Activated CD4-positive, alpha-beta T cell treated with anti-CD3 and anti-CD28 coated beads for 36 hours (primary cell): ENCODE results near the gene NOXA1. TPM values are rescaled to one million over a fixed set of nuclear protein-coding genes. Genes with fewer than 3 reads are reported as not detected.
A peak's percentile ranks its signal among the peaks of the same experiment; 100 is the strongest.
"Not testable (repeated sequence)": the region's sequence is repeated elsewhere in the genome, so short reads cannot be mapped to it uniquely, and the experiment has no call there.

Experiments
- ATAC-seq: fragments of 200-7000 bp; cut with Tn5 transposase; one replicate; pipeline ENCODE4 v1.10.0; 2021; ENCODE audit warnings: mild to moderate bottlenecking, moderate library complexity
- CTCF ChIA-PET: fragments of 350-600 bp; sonication (Branson Sonifier 250); formaldehyde crosslinking; loops from one replicate; lab custom pipeline; 2021; ENCODE audit warnings: antibody characterized with exemption; lab: Charles Lee
- POLR2A ChIA-PET: fragments of 350-600 bp; sonication (Branson Sonifier 250); formaldehyde crosslinking; loops from one replicate; lab custom pipeline; 2021; ENCODE audit warnings: antibody characterized with exemption, inconsistent platforms; lab: Charles Lee
- DNase-seq: peaks from one replicate; pipeline ENCODE4 v3.0.0-alpha.2; 2020
- H3K27ac Mint-ChIP-seq: one replicate; pipeline ENCODE4 v1.8.0; 2021; ENCODE audit warnings: mixed read lengths
- H3K27me3 Mint-ChIP-seq: one replicate; pipeline ENCODE4 v1.8.0; 2021; ENCODE audit warnings: mixed read lengths
- H3K36me3 Mint-ChIP-seq: one replicate; pipeline ENCODE4 v1.8.0; 2021; ENCODE audit warnings: low read depth, mixed read lengths
- H3K4me1 Mint-ChIP-seq: one replicate; pipeline ENCODE4 v1.8.0; 2021; ENCODE audit warnings: mixed read lengths
- H3K4me3 Mint-ChIP-seq: one replicate; pipeline ENCODE4 v1.8.0; 2021; ENCODE audit warnings: mild to moderate bottlenecking, moderate library complexity, mixed read lengths
- H3K9me3 Mint-ChIP-seq: one replicate; pipeline ENCODE4 v1.8.0; 2021; ENCODE audit warnings: low read depth, mixed read lengths
- intact Hi-C, 2 experiments: fragments of 100-400 bp; cut with DNase I in 1 of 2; cut with micrococcal nuclease in 1 of 2; formaldehyde crosslinking; loops; one replicate each; pipeline versions ENCODE4 v1.14.2 to v1.15.1; 2022 to 2024; cut with DNase I, micrococcal nuclease
- total RNA-seq, 2 experiments: library from RNA; stranded (reverse); gene quantifications; one replicate each; pipeline ENCODE4 v1.2.3, GENCODE V29; 2021

Gene NOXA1
- total RNA-seq, 2 experiments from 2014 or later: 0.97 to 1.7 TPM

- POLR2A ChIA-PET: no interaction called here
- intact Hi-C loops: loop anchor here in 1 of 2 experiments (10.0 kb wide), 1 partner anchor 154 kb away; no protein-coding TSS in a partner anchor
- DNase-seq (no peak), ATAC-seq (no peak)
- CTCF ChIA-PET: no interaction called here
- H3K4me3 Mint-ChIP-seq: no peak overlapping the region
- H3K36me3 Mint-ChIP-seq: peaks cover 18% of the 10 kb centered on the region
- H3K27ac Mint-ChIP-seq: no peak overlapping the region
- H3K9me3 Mint-ChIP-seq: no peaks in the 10 kb centered on the region
- H3K27me3 Mint-ChIP-seq: no peaks in the 10 kb centered on the region
- peaks cover 31% of the 10 kb centered on the region for H3K4me1 Mint-ChIP-seq
Observed at GRCh38 chr9:137449081-137449844, 26.1 kb downstream of the NOXA1 start.

- intact Hi-C loops: loop anchor here (10.0 kb wide), 2 partner anchors 155 to 1205 kb away; partner anchors contain the start of gene QSOX2 (in 1 of the 2)
- Mint-ChIP-seq H3K27ac (peak overlapping the region; percentile 19), H3K4me3 (no peak overlapping the region), H3K9me3 (no peaks in the 10 kb centered on the region), H3K4me1 (peaks cover 38% of the 10 kb centered on the region), H3K36me3 (peaks cover 26% of the 10 kb centered on the region), H3K27me3 (no peaks in the 10 kb centered on the region)
- peak; percentile 49 for DNase-seq
- POLR2A ChIA-PET: no interaction called here
- CTCF ChIA-PET: no interaction called here
- no peak for ATAC-seq
Observed at GRCh38 chr9:137449931-137450538, 26.8 kb downstream of the NOXA1 start.

GRCh38 chr9:137450539-137451222 is 27.5 kb downstream of the NOXA1 start:
- H3K27me3 Mint-ChIP-seq, ATAC-seq, H3K4me3 Mint-ChIP-seq, CTCF ChIA-PET, POLR2A ChIA-PET, DNase-seq, H3K27ac Mint-ChIP-seq, H3K9me3 Mint-ChIP-seq: not testable (repeated sequence)
- Mint-ChIP-seq H3K36me3 (peaks cover 28% of the 10 kb centered on the region), H3K4me1 (peaks cover 33% of the 10 kb centered on the region)
- intact Hi-C loops: loop anchor here in 1 of 2 experiments (10.0 kb wide), 1 partner anchor 1206 kb away; the partner anchor contains the start of gene QSOX2

GRCh38 chr9:137451264-137452005 is 28.2 kb downstream of the NOXA1 start:
- intact Hi-C loops: loop anchor here in 1 of 2 experiments (10.0 kb wide), 1 partner anchor 1207 kb away; the partner anchor contains the start of gene QSOX2
- ATAC-seq, H3K4me3 Mint-ChIP-seq, H3K27ac Mint-ChIP-seq, H3K27me3 Mint-ChIP-seq, DNase-seq, H3K9me3 Mint-ChIP-seq, CTCF ChIA-PET, POLR2A ChIA-PET: not testable (repeated sequence)
- Mint-ChIP-seq H3K36me3 (peaks cover 31% of the 10 kb centered on the region), H3K4me1 (peaks cover 34% of the 10 kb centered on the region)

GRCh38 chr9:137452006-137452760 is 29.0 kb downstream of the NOXA1 start:
- Mint-ChIP-seq H3K36me3 (peaks cover 35% of the 10 kb centered on the region), H3K4me1 (peaks cover 37% of the 10 kb centered on the region), H3K4me3 (no peak overlapping the region), H3K9me3 (no peaks in the 10 kb centered on the region), H3K27me3 (no peaks in the 10 kb centered on the region), H3K27ac (no peak overlapping the region)
- no peak for DNase-seq
- CTCF ChIA-PET: no interaction called here
- POLR2A ChIA-PET: interaction anchor here (1.0 kb wide), 1 partner anchor 10 kb away, joined by 5 read pairs; no protein-coding TSS in a partner anchor
- intact Hi-C loops: loop anchor here in 1 of 2 experiments (10.0 kb wide), 1 partner anchor 1207 kb away; the partner anchor contains the start of gene QSOX2
- no peak for ATAC-seq

GRCh38 chr9:137452761-137453642 is 29.8 kb downstream of the NOXA1 start:
- H3K9me3 Mint-ChIP-seq: no peaks in the 10 kb centered on the region
- H3K27me3 Mint-ChIP-seq: no peaks in the 10 kb centered on the region
- no peak overlapping the region for H3K27ac Mint-ChIP-seq
- ChIA-PET POLR2A (interaction anchor here (0.6 to 1.0 kb wide), 3 partner anchors 9 to 551 kb away, joined by 3 to 5 read pairs (median 4); no protein-coding TSS in a partner anchor), CTCF (no interaction called here)
- peaks cover 38% of the 10 kb centered on the region for H3K4me1 Mint-ChIP-seq
- no peak overlapping the region for H3K4me3 Mint-ChIP-seq
- DNase-seq (no peak), ATAC-seq (no peak)
- peaks cover 35% of the 10 kb centered on the region for H3K36me3 Mint-ChIP-seq
- intact Hi-C loops: loop anchor here in 1 of 2 experiments (10.0 kb wide), 1 partner anchor 1208 kb away; the partner anchor contains the start of gene QSOX2

- intact Hi-C loops: loop anchor here in 1 of 2 experiments (1.0 to 10.0 kb wide), 7 partner anchors 30 to 1209 kb away; partner anchors contain the start of genes ARRDC1, EXD3, MRPL41 and NOXA1
- no peak overlapping the region for H3K4me3 Mint-ChIP-seq
- CTCF ChIA-PET: no interaction called here
- H3K27ac Mint-ChIP-seq: no peak overlapping the region
- H3K9me3 Mint-ChIP-seq: no peaks in the 10 kb centered on the region
- POLR2A ChIA-PET: interaction anchor here (0.6 kb wide), 2 partner anchors 77 to 552 kb away, joined by 3 to 4 read pairs; no protein-coding TSS in a partner anchor
- H3K36me3 Mint-ChIP-seq: peaks cover 33% of the 10 kb centered on the region
- peak; percentile 83 for ATAC-seq
- peak; percentile 84 for DNase-seq
- peaks cover 38% of the 10 kb centered on the region for H3K4me1 Mint-ChIP-seq
- no peaks in the 10 kb centered on the region for H3K27me3 Mint-ChIP-seq
Observed at GRCh38 chr9:137453643-137454081, 30.5 kb downstream of the NOXA1 start.

- intact Hi-C loops: loop anchor here in 1 of 2 experiments (1.0 to 10.0 kb wide), 7 partner anchors 31 to 1209 kb away; partner anchors contain the start of genes ARRDC1, EXD3, MRPL41 and NOXA1
- Mint-ChIP-seq H3K36me3 (peaks cover 33% of the 10 kb centered on the region), H3K27ac (no peak overlapping the region), H3K4me3 (peak overlapping the region; percentile 45), H3K27me3 (no peaks in the 10 kb centered on the region), H3K4me1 (peaks cover 38% of the 10 kb centered on the region), H3K9me3 (no peaks in the 10 kb centered on the region)
- ATAC-seq (peak; percentile 50), DNase-seq (peak; percentile 73)
- POLR2A ChIA-PET: no interaction called here
- CTCF ChIA-PET: no interaction called here
Observed at GRCh38 chr9:137454145-137454596, 31.0 kb downstream of the NOXA1 start.

GRCh38 chr9:137454597-137455358 is 31.6 kb downstream of the NOXA1 start:
- Mint-ChIP-seq H3K4me1 (peaks cover 38% of the 10 kb centered on the region), H3K27me3 (no peaks in the 10 kb centered on the region), H3K4me3 (peak overlapping the region; percentile 45), H3K36me3 (peaks cover 29% of the 10 kb centered on the region), H3K9me3 (no peaks in the 10 kb centered on the region), H3K27ac (no peak overlapping the region)
- no peak for ATAC-seq
- POLR2A ChIA-PET: no interaction called here
- DNase-seq: peak; percentile 23
- intact Hi-C loops: loop anchor here in 1 of 2 experiments (1.0 to 10.0 kb wide), 7 partner anchors 31 to 1210 kb away; partner anchors contain the start of genes ARRDC1, EXD3, MRPL41 and NOXA1
- CTCF ChIA-PET: no interaction called here
